Activated CD8-positive, alpha-beta memory T cell treated with anti-CD3 and anti-CD28 coated beads for 1 hour (primary cell): Measurements from ENCODE around the gene SLC2A1.

Source experiments
- DNase-seq, 2 donors: peaks; one replicate each; pipeline ENCODE4 v3.0.0-alpha.2; 2020; ENCODE audit warnings: low read depth in 1 of 2; ENCODE audit errors: extremely low read depth in 1 of 2

The SLC2A1 gene

DNA sequence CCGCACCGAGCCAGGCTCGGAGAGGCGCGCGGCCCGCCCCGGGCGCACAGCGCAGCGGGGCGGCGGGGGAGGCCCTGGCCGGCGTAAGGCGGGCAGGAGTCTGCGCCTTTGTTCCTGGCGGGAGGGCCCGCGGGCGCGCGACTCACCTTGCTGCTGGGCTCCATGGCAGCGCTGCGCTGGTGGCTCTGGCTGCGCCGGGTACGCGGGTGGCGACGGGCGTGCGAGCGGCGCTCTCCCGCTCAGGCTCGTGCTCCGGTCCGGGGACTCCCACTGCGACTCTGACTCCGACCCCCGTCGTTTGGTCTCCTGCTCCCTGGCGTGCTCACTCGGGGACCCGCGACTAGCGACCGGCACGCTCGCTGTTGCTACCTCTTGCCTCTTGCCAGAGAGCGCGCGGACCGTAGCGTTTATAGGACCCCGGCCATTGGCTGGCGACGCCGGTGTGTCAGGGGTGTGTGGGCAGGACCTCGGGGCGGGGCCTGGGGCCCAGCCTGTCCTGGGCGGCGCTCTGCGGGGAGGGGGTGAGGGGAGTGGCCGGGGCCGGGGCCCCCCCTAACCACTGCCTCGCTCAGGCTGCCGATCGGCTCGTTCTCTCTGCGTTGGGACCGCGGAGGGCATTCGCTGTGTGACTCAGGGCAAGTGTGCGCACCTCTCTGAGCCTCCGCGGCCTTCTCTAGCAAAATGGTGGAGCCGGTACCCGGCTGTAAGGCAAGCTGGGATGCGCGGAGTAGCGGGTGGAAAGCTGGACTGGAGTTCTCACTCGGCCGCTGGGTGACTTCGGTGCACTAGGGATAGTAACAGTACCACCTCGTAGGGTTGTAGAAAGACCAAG lies at the start of gene SLC2A1:
SLC2A1 (minus strand) TSS at position 381 of the 832 bp plus-strand sequence; CDS start at position 164, 217 bp downstream.
- peak; percentile 87 to 91 for DNase-seq

GRCh38 chr1:43007377-43008114 lies 48.9 kb upstream of the SLC2A1 start:
- no peak for DNase-seq

DNA sequence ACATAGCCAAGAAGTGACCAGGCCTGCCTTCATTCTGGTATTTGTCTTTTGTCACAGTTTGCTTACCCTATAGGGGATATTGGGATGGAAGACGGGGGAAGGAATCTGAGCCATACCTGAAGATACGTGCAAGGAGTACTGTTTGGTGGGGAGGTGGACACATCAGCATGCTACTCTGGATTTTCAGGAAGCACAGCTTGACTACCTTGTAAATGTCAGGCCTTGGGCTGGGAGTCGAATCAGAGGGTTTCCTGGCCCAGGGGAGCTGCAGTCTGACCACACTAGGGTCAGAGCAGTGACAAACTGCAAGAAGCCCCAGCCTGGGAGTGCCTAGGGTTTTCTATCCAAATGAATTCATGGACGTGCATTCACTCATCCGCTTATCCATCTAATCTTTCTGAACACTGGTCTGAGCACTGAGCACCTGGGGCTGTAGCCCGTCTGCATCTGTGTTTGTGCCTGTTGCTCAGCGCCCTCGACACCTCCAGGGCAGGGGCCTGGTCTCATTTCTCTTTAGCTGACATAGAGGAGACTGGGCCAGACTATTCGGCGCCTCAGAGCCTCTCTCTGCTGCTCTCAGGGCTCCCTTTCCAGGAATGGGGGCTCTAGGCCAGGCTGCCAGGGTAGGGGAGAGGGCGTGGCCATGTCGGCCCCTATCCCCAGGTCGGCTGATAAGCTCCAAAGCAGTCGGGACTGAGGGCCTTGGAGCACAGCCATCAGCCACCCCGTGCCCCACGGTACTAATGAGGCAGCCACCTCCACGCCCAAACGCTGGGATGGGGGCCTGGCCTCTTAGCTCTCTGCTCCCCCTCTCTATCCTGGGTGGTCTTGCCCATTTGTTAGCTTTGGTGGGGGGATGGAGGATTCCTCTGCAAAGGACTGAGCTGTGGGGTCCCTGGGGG lies 47.0 kb upstream of the SLC2A1 start:
- DNase-seq, result no peak

DNA sequence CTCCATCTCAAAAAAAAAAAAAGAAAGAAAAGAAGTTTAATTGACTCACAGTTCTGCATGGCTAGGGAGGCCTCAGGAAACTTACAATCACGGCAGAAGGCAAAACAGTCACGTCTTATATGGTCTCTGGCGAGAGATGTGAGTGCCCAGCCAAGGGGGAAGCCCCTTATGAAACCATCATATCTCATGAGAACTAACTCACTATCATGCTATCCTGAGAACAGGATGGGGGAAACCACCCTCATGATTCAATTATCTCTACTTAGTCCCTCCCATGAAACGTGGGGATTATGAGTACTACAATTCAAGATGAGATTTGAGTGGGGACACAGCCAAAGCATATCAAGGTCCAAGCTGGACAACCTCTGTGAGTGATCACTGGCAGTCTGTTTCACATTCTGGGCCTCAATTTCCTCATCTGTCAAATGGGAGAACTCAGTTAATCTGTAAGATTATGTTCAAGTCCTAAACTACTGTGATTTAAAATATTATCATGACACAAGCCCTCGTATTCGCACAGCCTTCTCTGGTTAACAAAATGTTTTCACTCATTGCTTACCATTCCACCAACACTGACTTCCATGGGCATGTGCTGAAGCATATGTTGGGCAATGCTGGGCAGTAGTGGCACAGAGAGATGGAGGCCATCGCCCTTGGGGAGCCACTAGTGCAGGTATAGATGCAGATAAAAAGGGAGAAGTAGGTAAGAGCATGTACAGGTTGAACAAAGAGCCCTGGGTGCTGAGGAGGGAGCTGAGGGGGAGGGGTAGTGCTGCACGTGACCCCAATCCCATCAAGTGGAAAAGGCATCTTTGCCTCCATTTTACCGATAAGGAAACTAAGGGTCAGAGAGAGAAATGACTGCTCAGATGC lies 46.2 kb upstream of the SLC2A1 start:
- DNase-seq, result no peak

DNA sequence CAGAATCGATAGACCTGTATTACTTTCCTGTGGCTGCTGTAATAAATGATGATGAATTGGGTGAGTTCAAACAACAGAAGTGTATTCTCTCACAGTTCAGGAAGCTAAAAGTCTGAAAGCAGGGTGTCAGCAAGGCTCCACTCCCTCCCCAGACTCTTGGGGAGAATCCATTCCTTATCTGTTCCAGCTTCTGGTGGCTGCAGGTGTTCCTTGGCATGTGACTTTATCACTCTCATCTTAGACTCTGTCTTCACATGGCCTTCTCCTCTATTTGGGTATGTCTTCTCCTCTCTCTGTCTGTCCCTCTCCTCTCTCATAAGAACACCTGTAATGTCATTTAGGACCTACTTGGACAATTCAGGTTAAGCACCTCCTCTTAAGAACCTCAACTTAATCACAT lies 44.1 kb upstream of the SLC2A1 start:
- DNase-seq, result no peak

DNA sequence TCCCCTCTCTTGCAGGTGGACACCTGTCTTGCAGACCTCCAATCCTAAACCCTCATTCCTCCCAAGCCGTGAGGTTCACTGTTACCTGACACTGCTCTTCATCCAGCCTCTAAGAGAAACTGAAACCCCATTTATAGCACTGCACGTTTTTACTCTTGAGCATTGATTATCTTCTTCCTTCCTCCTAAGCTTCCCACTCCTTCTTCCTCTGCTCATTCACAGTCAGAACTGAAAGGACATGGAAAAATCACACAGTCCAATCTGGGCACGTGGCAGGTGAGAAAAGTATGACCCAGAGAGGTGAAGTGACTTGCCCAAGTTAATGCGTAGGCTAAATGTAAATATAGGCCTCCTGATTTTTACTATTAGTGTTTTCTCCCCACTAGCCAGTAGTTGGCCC lies 43.4 kb upstream of the SLC2A1 start:
- DNase-seq, result no peak

GRCh38 chr1:43001434-43001833 lies 42.8 kb upstream of the SLC2A1 start:
- no peak for DNase-seq

DNA sequence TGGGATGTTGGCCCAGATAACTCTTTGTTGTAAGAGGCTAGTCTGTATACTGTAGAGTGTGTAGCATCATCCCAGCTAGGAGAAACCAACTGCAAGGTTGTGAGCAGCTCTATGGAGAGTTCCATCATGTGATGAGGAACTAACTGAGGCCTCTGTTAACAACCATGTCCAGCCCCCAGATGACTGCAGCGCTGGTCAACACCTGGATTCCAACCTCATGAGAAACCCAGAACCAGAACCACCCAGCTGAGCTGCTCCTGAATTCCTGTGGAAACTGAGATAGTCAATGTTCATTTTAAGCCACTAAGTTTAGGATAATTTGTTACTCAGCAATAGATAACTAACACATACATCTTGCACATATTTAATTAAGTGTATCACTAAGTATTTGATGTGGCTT lies 41.6 kb upstream of the SLC2A1 start:
- no peak for DNase-seq

DNA sequence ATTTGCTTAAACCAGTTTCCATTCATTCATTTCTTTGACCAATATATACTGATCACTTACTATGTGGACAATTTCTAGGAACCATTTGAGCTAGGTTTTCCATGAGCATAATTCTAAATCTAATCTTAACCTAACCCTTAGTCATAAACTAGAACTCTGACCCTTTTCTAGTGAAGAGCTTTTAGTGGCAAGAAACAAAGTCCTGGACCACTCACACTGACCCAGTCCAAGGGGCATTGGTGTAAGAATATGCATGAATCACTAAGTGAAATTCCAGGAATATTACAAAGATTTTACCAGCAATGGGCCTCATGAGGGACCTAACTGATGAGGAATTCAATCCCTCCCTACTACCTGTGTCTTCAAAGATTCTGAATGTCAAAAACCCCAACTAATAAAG lies 40.6 kb upstream of the SLC2A1 start:
- DNase-seq, result no peak

DNA sequence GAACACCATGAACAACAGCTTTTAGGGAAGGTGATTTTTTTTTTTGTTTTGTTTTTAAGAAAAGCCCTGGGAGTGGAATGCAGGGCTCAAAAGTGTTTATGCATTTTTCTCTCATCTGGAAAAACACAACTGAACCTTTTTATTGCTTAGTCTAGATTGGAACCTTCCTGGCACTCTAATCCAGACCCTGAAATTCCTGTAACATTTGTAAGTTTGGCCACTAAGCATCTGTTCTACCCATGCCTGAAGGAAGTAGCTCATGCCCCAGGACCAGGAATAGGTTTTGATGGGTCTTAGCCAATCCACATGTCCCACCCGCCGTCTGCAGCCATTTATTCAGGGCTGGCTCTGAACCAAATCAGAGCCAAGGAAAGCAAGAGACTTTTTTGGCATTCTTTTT lies 39.7 kb upstream of the SLC2A1 start:
- DNase-seq, result no peak

DNA sequence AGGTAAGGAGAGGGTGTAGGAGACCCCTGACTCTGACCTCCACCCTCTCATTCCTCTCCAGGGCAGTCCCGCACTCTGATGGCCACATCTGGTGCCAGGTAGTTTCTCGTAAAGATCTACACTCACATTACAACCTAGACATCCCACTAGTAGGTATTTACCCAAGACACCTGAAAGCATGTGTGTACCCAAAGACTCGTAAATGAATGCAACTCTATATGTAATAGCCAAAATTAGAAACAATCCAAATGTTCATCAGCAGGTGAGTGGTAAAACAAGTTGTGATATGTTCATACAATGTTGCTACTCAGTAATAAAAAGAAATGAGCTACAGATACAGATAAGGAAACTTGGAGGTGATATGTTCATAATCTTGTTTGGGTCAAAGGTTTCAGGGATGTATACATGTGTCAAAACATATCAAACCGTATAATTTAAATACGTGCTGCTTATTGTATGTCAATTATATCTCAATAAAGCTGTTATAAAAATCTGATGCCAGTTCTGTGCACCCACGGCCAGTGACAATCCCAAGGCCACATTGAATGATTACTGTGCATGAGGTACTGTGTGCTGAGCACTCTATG lies 37.8 kb upstream of the SLC2A1 start:
- no peak for DNase-seq

DNA sequence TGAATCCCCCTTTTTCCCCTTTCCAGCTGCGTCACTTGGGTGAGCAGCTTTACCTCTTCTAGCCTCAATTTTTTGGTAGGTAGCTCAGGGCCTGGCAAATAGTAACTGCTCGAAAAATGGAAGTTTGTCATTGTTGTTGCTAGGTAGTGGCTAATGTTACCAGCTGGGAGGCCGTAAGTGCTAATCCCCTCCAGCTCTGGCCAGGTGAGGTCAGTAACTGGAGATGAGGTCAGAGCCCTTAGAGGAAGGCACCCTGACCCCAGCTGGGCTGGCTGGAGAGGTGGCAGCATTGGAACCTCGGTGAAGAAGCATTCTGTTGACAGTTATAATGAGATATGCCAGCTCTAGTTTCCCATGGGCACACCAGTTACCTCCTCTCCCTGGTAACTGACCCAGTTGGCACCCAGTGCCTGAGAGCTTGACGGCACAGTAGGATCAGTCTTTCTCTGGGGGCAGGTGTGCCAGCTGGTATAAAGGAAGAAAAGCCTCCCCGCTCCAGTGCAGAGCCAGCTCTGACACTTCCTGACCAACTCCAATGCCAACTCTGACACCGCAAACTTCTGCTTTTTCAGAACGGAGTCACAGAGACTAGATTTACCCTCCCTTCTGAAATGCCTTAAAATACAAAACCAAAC lies 35.0 kb upstream of the SLC2A1 start:
- DNase-seq, result no peak

GRCh38 chr1:42992054-42992571 lies 33.4 kb upstream of the SLC2A1 start:
- no peak for DNase-seq

DNA sequence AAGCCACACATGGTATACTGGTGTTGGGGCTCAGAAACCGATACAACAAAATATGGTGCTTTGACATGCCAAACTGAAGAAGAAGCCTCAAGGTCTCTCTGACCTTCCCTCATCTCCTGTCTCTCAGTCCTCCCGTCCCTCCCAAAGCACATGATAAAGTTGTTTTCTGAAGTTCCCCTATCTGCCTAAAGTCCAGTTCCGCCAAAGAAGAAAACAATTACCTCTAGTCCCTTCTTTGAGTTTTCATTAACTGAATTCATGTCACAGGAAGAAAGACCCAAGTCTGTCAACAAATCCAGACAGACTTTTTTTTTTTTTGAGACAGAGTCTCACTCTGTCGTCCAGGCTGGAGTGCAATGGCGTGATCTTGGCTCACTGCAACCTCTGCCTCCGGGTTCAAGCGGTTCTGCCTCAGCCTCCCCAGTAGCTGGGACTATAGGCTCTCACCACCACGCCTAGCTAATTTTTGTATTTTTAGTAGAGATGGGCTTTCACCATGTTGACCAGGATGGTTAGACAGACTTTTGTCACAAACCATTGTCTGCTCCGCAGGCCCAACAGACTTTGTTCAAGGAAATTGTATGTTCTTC lies 32.2 kb upstream of the SLC2A1 start:
- no peak for DNase-seq

- DNase-seq, result no peak
Measured at GRCh38 chr1:42983693-42984092, 25.0 kb upstream of the SLC2A1 start.

- no peak for DNase-seq
Measured at GRCh38 chr1:42983253-42983652, 24.6 kb upstream of the SLC2A1 start.

DNA sequence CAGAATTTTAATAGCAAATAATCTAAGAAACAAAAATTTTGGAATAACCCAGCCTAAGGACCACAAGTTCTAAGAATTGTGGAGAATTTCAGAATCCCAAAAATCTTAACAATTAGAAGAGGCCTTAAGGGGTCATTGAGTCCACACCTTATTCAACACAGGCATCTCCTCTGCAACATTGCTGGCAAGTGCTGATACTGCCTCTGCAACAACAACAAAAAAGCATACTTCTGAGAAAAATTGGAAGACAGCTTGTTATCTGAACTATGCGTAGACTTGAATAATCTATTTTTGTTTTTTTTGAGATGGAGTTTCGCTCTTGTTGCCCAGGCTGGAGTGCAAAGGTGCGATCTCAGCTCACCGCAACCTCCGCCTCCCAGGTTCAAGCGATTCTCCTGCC lies 24.0 kb upstream of the SLC2A1 start:
- no peak for DNase-seq

DNA sequence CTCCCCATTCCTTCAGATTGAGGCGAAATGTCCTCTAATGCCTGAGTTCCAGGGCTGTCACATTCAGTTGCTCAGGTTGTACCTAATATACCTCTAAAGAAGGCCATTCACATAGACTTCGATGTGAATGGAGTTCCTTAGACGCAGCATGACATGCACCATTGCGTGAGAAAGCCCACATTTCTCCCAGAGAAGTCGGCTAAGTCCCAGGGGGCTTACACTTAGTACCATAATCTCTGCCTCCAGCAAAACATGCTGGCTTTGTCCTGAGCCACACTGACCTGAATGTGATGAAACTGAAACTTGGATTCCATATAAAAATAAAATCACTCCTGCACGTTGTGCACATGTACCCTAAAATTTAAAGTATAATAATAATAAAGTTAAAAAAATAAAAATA lies 23.2 kb upstream of the SLC2A1 start:
- no peak for DNase-seq

DNA sequence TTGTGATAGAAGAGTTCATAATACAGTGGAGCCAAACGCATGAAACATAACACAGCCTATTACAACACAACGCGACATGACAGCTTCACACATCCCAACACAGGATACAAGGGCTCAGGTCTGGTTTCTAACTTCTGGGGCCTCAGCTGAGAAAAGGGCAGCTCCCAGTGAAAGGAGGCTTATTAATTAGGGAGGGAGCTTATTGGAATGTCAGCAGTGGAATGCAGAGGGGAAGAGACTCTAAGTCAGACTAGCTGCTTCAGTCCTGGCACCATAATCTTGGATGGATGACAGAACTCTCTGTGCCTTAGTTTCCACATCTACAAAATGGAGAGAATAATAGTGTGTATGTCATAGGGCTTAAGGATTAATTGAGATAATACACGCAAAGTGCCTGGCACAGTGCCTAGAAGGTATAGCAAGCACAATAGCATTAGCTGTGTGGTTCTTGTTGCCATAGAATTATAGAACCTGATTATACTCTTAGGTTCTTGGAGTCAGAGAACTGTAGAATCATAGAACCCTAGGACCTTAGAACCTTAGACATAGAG lies 22.7 kb upstream of the SLC2A1 start:
- no peak for DNase-seq
